SK-N-MC (cell line): ENCODE results near the gene SEMA6A.

Experiments
- DNase-seq: peaks from one replicate; pipeline ENCODE4 v3.0.0-alpha.2; 2011; ENCODE audit warnings: low read depth, low spot score
- H3K27ac ChIP-seq: fragments of 200-600 bp; sonication (generic); 2 replicates; pipeline ENCODE4 v1.5.1; 2016; ENCODE audit warnings: mixed run types
- H3K36me3 ChIP-seq: fragments of 200-600 bp; sonication (generic); 2 replicates; pipeline ENCODE4 v1.6.1; 2017; ENCODE audit warnings: antibody characterized with exemption, low read length, mixed read lengths; ENCODE audit not compliant: insufficient read depth
- H3K4me3 ChIP-seq: fragments of 200-600 bp; sonication (generic); 2 replicates; pipeline ENCODE4 v1.5.1; 2016
- H3K9ac ChIP-seq: fragments of 200-600 bp; sonication (generic); 2 replicates; pipeline ENCODE4 v1.8.0; 2017; ENCODE audit warnings: mixed run types, mixed read lengths; ENCODE audit not compliant: insufficient read length
- H3K9me3 ChIP-seq: fragments of 200-600 bp; sonication (generic); 2 replicates; pipeline ENCODE4 v1.6.1; 2017; ENCODE audit warnings: low read depth, mild to moderate bottlenecking, antibody characterized with exemption, low read length, moderate library complexity, mixed read lengths
- EZH2 ChIP-seq: fragments of 200-600 bp; sonication (generic); IDR thresholded peaks from one replicate; pipeline ENCODE4 v1.6.1; 2017; ENCODE audit warnings: antibody characterized with exemption
- FOXP2 ChIP-seq: optimal IDR thresholded peaks from 2 replicates; pipeline ENCODE3; 2011; ENCODE audit warnings: mild to moderate bottlenecking, moderate library complexity; ENCODE audit not compliant: insufficient read depth; ENCODE audit errors: extremely low read length, control extremely low read depth
- POLR2AphosphoS5 ChIP-seq: IDR thresholded peaks from 2 replicates; pipeline ENCODE4 v1.6.1; 2012; ENCODE audit warnings: mild to moderate bottlenecking, low read depth, low read length, borderline replicate concordance

Gene SEMA6A

DNA sequence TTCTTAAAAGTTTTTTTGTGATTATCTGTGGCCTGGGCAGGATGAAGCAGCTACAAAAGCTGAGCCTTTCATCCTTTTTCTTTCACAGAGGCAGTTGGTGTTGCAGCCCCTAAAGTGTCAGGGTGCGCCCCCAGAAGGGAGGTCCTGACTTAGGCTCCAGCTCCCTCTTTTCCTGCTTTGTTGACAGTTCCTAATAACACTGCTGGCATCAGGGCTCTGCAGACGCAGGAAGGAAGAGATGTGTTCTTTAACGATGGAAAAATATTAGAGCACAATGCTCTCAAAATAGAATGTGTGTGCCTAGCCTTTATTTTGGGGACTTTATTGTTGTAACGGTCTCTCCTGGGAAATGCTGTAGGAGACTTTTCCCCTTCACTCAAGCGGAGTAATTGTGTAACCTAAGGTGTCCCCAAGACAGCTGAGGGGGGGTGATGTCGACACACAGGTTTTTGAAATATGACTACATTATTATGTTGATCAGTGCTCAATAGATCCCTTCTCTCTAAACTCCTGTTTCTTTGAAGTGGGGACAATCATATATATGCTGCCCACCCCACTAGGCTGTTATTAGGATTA lies 135.6 kb downstream of the SEMA6A start:
- H3K27ac ChIP-seq = no peak overlapping the region
- H3K36me3 ChIP-seq = no peaks in the 10 kb centered on the region
- H3K4me3 ChIP-seq = no peak overlapping the region
- TF ChIP-seq POLR2AphosphoS5 (no peak), FOXP2 (no peak), EZH2 (no peak)
- H3K9me3 ChIP-seq = no peaks in the 10 kb centered on the region
- H3K9ac ChIP-seq = no peak overlapping the region
- no peak for DNase-seq

DNA sequence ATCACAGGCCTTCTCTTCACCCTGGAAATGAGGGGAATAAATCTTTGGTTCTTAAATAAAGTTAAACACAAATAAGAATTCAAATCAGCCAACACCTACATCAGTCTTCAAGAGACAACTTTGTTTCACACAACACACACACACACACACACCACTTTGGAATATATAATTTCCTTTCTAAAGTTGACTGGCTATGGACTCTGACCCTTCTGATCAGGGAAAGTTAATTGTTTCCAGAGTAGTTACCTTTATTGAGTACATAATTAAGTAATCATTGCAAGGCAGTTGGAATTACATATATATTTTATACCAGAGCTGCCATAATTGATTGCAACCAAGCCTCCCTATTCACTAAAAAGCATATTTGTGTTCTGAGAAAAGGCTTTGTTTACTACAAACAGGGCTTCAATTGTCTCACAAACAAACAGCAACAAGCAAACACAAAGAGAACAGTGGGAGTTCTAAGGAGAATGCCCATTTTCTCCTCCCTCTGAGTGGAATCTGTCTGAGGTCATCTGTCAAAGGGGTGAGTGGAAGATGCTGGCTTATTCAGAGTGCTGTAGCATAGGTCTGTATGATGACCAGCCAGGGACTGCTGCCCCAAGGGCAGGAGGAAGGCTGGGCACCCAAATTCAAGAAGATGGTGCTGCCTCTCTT lies 136.6 kb downstream of the SEMA6A start:
- Histone ChIP-seq H3K9me3 (no peaks in the 10 kb centered on the region), H3K4me3 (no peak overlapping the region), H3K9ac (no peak overlapping the region), H3K36me3 (no peaks in the 10 kb centered on the region), H3K27ac (no peak overlapping the region)
- no peak for TF ChIP-seq EZH2
- no peak for TF ChIP-seq POLR2AphosphoS5
- TF ChIP-seq FOXP2 = no peak
- no peak for DNase-seq

GRCh38 chr5:116437351-116437705 lies 137.3 kb downstream of the SEMA6A start:
- H3K4me3 ChIP-seq = no peak overlapping the region
- H3K27ac ChIP-seq = no peak overlapping the region
- H3K36me3 ChIP-seq = no peaks in the 10 kb centered on the region
- H3K9me3 ChIP-seq = no peaks in the 10 kb centered on the region
- DNase-seq = no peak
- no peak for TF ChIP-seq EZH2
- H3K9ac ChIP-seq = no peak overlapping the region

DNA sequence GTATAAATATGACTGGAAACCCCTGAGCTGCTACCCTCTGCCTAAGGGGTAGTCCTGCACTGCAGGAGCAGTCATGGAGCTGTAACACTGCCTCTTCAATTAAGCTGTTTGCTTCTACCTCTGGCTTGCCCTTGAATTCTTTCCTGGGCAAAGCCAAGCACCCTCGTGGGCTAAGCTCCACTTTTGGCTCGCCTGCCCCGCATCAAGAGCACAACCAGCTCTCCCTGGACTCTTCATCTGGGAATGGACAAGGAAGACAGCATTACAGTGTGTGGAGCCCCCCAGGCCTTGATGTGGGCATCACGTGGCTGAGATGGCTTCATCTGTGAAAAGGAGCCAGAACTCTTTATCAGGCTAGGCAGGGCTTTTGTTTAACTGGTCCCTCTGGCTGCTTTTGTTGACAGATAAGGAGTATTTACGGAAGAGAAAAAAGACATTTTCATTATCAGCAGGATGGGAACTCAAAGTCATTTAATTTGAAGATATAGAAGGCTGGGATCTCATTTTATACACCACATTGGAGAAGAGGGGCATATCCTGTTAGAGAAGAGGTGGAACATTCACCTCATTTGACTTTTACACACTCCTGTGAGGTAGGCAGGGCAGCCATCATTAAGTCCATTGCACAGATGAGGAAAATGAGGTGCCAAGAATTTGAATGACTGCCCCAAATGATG lies 137.8 kb downstream of the SEMA6A start:
- Histone ChIP-seq H3K27ac (no peak overlapping the region), H3K9ac (no peak overlapping the region), H3K4me3 (no peak overlapping the region), H3K36me3 (no peaks in the 10 kb centered on the region), H3K9me3 (no peaks in the 10 kb centered on the region)
- no peak for DNase-seq
- TF ChIP-seq POLR2AphosphoS5 (no peak), EZH2 (no peak), FOXP2 (no peak)

DNA sequence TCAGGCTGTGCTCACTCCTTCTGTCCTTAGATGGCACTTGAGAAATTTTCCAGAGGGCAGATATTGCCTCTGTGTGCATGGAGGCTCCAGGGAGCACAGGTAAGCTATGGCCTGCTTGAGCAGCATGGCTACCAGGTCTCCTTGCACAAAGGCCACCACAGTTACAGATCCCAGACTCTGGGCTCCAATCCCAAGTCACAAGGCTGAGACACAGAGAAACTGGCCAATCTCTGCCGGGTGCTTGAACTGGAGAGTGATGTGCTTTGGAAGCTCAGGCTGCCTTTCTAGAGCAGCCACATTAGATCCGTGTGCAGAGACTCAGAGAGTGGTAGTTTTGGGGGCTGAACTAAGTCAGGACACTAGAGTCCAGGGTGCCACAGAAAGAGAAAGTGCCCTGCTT lies 145.7 kb downstream of the SEMA6A start:
- Histone ChIP-seq H3K9me3 (no peaks in the 10 kb centered on the region), H3K4me3 (no peak overlapping the region), H3K9ac (no peak overlapping the region), H3K36me3 (no peaks in the 10 kb centered on the region), H3K27ac (no peak overlapping the region)
- DNase-seq = no peak
- TF ChIP-seq POLR2AphosphoS5 (no peak), FOXP2 (no peak), EZH2 (no peak)

- Histone ChIP-seq H3K27ac (no peak overlapping the region), H3K4me3 (no peak overlapping the region), H3K9ac (no peak overlapping the region), H3K9me3 (no peaks in the 10 kb centered on the region), H3K36me3 (no peaks in the 10 kb centered on the region)
- DNase-seq = no peak
- no peak for TF ChIP-seq FOXP2
- no peak for TF ChIP-seq EZH2
- no peak for TF ChIP-seq POLR2AphosphoS5
Measured at GRCh38 chr5:116428413-116428812, 146.2 kb downstream of the SEMA6A start.

- no peak overlapping the region for H3K4me3 ChIP-seq
- no peak for DNase-seq
- H3K9ac ChIP-seq = no peak overlapping the region
- no peaks in the 10 kb centered on the region for H3K9me3 ChIP-seq
- TF ChIP-seq EZH2 (no peak), FOXP2 (no peak), POLR2AphosphoS5 (no peak)
- no peaks in the 10 kb centered on the region for H3K36me3 ChIP-seq
- H3K27ac ChIP-seq = no peak overlapping the region
Measured at GRCh38 chr5:116424951-116425350, 149.7 kb downstream of the SEMA6A start.

DNA sequence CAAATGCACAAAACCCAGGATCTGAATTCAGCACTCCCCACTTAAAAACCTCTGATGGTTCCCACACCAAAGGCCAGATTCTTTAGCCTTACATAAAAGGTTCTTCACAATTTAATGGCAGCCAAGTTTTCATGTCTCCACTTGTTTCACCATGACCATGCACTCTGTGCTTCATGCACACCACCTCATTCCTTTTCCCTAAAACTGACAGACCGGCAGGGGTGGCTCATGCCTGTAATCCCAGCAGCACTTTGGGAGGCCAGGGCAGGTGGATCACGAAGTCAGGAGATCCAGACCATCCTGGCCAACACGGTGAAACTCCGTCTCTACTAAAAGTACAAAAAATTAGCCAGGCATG lies 150.4 kb downstream of the SEMA6A start:
- H3K4me3 ChIP-seq = no peak overlapping the region
- no peak for DNase-seq
- no peak for TF ChIP-seq FOXP2

More for the DNA sequence above, 150.4 kb downstream of the SEMA6A start:
- H3K9me3 ChIP-seq = no peaks in the 10 kb centered on the region
- no peak overlapping the region for H3K27ac ChIP-seq
- no peak overlapping the region for H3K9ac ChIP-seq
- no peaks in the 10 kb centered on the region for H3K36me3 ChIP-seq
